HG02678 (cell line): ENCODE results near the gene NT5C2.

Source experiments
- ATAC-seq: cut with Tn5 transposase; IDR thresholded peaks from one replicate; pipeline ENCODE4 v1.9.1; 2021; ENCODE audit warnings: mild to moderate bottlenecking, moderate library complexity; ENCODE audit not compliant: unreplicated experiment

Gene NT5C2

DNA sequence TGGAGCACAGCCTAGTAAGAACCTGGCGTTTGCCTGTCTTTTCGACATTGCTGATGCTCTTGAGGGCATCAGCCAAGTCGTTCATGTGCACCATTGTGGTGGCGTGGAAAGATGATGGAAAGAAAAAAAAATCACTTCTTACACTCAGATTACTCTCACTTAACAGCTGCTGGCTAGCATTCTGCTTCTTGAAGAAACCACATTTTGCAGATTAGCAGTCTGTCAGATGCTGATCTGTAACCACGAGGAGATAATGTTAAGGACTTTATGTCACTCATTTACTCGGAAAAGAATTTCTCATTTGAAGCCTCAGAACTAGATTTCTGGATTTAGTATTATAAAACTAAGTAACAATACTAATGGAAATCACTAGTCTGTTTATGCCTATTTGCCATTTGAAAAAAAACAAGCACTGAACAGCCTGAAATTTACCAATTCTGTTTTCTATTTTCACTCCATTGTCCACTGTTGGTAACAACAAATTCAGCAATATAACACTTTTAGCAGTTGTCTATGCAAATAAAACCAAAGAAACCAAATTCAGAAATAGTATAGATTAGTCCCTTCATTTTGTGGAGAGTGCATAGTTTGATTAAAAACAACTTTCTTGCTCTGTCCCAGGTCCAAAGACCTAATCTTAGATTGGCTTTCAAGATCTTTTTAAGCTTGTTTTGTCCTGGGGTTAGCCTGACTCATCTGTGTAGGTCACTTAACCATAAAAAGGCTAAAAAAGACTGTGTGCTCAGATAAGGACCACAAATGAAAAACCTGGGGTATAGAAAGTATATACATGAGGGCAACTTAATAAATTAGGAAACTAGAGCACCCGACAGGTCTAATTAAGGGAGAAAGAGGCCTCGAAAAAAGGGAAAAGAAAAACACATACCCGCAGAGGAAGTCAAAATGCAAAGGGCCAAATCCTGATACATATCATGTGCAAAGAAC lies 67.5 kb downstream of the NT5C2 start:
- peak; percentile 84 for ATAC-seq

DNA sequence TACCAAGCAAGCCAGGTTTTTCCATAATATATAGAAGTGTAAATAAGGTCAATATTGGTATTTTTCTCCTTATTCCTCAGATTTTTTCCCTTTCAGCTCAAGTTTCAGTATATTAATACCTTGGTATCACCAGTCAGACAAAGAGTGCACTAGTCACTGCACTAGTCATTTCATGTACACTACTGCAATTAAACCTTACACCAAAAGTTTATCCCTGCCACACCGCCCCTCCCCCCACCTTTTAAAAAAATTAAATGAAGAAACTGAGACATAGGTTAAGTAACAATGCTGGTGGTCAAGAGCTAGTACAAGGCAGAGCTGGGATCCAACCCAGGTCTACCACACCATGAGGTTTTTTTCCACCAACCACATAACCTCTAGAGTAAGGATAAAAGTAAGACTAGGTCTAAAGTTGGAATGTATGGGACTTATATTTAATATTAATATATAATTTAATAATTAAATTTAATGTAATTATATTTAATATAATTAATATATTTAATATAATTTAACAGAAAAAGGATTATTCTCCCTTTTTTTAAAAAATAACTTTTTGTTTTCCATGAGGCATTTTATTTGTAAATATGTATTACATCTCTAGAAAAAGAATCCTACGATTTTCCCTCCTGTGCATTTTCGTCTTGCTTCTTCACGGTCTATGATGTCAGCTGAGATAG lies 68.5 kb downstream of the NT5C2 start:
- ATAC-seq = no peak

- ATAC-seq = no peak
Observed at GRCh38 chr10:103123282-103124024, 69.6 kb downstream of the NT5C2 start.

DNA sequence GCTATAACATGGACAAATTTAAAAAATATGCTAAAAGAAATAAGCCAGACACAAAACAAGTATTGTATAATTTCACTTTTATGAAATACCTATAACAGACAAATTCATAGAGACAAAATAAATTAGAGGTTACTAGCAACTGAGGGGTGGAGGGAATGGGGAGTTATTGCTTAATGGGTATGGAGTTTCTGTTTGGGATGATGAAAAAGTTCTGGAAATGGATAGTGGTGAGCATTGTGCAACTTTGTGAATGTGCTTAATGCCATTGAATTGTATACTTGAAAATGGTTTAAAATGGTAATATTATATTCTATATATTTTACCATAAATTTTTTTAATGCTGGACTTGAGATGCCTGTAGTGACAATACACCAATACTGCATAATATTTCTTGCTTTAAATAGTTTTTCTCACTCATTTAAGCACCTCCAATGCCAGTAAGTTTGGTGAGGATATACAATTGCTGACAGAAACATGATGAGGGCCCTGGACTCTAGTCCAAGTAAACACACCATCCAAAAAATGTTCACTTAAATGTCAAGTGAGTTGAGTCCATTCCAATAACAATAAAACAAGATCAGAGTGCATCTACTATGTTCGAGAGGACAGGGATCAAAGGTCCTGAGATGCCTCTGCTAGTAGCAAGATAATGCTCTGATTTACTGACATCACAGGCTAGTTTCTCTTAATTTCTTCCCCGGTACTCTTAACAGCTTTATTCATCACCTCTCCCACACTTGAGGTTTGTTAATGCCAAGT lies 71.9 kb downstream of the NT5C2 start:
- ATAC-seq = no peak

- ATAC-seq = no peak
Observed at GRCh38 chr10:103120546-103120945, 72.5 kb downstream of the NT5C2 start.

GRCh38 chr10:103117247-103117646 lies 75.8 kb downstream of the NT5C2 start:
- ATAC-seq = no peak

- ATAC-seq = no peak
Observed at GRCh38 chr10:103114876-103115275, 78.2 kb downstream of the NT5C2 start.

GRCh38 chr10:103111918-103112877 lies 80.9 kb downstream of the NT5C2 start:
- peak; percentile 71 for ATAC-seq

- peak; percentile 60 for ATAC-seq
Observed at GRCh38 chr10:103111031-103111917, 81.8 kb downstream of the NT5C2 start.

GRCh38 chr10:103110407-103110806 lies 82.7 kb downstream of the NT5C2 start:
- ATAC-seq = no peak

DNA sequence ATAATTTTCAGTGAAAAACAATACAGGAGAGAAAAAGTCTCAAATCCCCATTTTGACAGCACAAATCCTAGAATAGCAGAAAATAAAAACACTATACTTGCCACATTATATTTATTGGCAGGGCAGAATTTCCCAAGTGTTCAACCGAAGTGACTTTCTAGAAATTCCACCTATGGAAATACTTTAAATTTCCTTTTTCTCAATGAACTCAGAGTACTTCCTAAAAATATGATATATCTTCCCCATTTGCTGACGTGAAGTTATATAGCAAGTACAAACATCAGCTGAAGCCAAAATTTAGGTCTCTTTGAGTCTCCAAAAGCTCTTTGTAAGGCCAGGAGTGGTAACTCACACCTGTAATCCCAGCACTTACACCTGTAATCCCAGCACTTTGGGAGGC lies 83.3 kb downstream of the NT5C2 start:
- no peak for ATAC-seq

DNA sequence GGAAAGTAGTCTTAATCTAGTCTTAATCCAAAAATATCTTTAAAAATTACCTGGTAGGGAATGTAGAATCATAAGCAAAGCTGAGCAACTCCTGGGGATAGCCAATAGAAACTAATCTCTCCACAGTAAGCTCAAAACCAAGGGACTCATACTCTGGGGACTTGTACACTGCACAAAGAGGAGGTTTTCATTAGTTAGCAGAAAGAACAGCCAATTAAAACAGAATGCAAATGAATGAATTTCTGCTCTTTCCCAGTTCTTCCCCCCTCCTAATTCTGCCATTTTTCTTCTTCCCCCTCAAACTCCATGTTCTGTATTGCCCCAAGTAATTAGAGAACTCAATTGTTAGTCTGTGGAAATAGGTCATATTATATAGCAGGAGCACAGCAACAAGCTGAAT lies 86.5 kb downstream of the NT5C2 start:
- no peak for ATAC-seq

GRCh38 chr10:103105462-103105861 lies 87.6 kb downstream of the NT5C2 start:
- ATAC-seq = no peak

DNA sequence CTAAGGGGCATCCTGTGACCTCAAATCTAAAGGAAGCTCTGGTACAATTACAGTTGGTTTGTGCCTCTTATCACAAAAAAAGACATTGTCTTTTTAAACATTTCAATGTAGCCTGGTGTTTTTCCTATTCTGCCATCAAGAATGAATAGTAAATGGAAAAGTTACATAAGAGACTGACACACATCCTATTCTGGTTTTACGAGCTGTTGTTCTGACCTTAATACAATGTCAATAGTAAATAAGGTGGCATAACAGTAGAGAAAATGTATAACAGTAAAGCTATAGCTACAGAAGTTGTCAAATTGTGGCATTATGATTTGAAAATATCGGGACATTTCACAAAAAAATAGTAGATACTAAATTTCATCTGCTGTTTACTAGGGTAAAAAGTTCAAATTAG lies 88.4 kb downstream of the NT5C2 start:
- ATAC-seq = no peak

DNA sequence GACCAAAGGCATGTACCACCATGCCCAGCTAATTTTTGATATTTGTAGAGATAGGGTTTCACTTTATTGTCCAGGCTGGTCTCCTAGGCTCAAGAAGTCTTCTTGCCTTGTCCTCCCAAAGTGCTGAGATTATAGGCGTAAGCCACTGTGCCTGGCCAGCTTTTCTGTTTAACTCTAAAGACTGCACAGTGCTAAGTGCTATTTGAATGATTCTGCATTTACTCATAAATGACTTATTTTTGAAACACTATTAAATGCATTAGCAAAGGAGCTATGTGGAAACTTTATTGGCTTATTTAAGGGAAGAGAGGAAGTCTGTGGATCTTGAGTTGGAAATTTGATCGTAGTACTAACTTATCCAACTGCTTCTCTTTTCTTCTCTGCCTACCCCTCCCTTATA lies 89.1 kb downstream of the NT5C2 start:
- ATAC-seq = no peak

GRCh38 chr10:103102195-103102594 lies 90.9 kb downstream of the NT5C2 start:
- ATAC-seq = no peak

DNA sequence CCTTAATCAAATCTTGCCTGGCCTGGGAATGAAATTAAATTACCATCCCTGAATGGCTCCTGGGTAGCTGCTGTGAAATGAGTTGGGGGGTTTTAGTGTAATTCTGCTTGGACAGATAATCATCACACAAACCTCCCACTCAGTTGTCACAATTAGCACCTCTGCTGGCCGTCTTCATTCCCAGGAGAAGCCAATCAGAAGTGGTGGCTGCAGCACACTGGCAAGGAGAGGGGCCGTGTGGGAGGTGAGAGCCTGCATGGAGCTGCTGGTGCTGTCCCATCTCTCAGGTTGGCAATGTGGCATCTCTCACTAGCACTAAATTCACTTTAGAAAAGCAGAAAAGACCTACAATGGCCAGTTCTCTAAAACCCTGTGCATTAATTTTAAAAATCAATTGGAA lies 92.5 kb downstream of the NT5C2 start:
- ATAC-seq = no peak

GRCh38 chr10:103098240-103098639 lies 94.8 kb downstream of the NT5C2 start:
- no peak for ATAC-seq

GRCh38 chr10:103096130-103096529 lies 96.9 kb downstream of the NT5C2 start:
- no peak for ATAC-seq
